Peyer's patch (tissue), 4 donors: Measurements from ENCODE around the gene CHD1L. TPM values are rescaled to one million over a fixed set of nuclear protein-coding genes. Genes with fewer than 3 reads are reported as not detected.

Experiments
- DNase-seq, 3 donors: peaks; one replicate each; pipeline ENCODE4 v3.0.0-alpha.2; 2017 to 2019
- H3K27ac ChIP-seq, 4 donors: fragments of 200-600 bp; sonication (generic); one replicate each; pipeline ENCODE4 v1.5.1; 2016 to 2019
- H3K27me3 ChIP-seq, 2 donors: fragments of 200-600 bp; sonication (generic); one replicate each; pipeline ENCODE4 v1.5.1; 2019
- H3K36me3 ChIP-seq, 3 donors: fragments of 200-600 bp; sonication (generic); one replicate each; pipeline ENCODE4 v1.5.1; 2016 to 2019
- H3K4me1 ChIP-seq, 4 donors: fragments of 200-600 bp; sonication (generic); one replicate each; pipeline ENCODE4 v1.5.1; 2016 to 2019
- H3K4me3 ChIP-seq, 4 donors: fragments of 200-600 bp; sonication (generic); 1 replicate in 3 of 4; 2 replicates in 1 of 4; pipeline ENCODE4 v1.5.1; 2016 to 2019; ENCODE audit warnings: mild to moderate bottlenecking in 1 of 4
- H3K9me3 ChIP-seq, 4 donors: fragments of 200-600 bp; sonication (generic); one replicate each; pipeline ENCODE4 v1.5.1; 2016 to 2019; ENCODE audit warnings: mild to moderate bottlenecking in 1 of 4
- CTCF ChIP-seq, 6 experiments: fragments of 450-650 bp in 4 of 6; fragments of 200-600 bp in 2 of 6; sonication (generic) in 1 of 6; IDR thresholded peaks; one replicate each; pipeline ENCODE4 v1.5.1; 2017 to 2019; ENCODE audit warnings: antibody characterized with exemption in 6 of 6, mild to moderate bottlenecking in 3 of 6, moderate library complexity in 1 of 6
- POLR2A ChIP-seq, 2 donors: fragments of 450-650 bp; IDR thresholded peaks; one replicate each; pipeline ENCODE4 v1.5.1; 2017; ENCODE audit warnings: antibody characterized with exemption in 2 of 2, mild to moderate bottlenecking in 2 of 2, moderate library complexity in 2 of 2
- total RNA-seq, 4 donors: library from RNA; depleted of rRNA; stranded (reverse); fragments of >200 nt; gene quantifications; one replicate each; pipeline ENCODE4 v1.1.0, GENCODE V29; 2016

CHD1L gene
- total RNA-seq, 4 donors from 2014 or later, result 25.8 to 71.0 (median 38.3) TPM

GRCh38 chr1:147207192-147207591, 35.3 kb upstream of the CHD1L start:
- H3K9me3 ChIP-seq, result no peaks in the 10 kb centered on the region
- H3K36me3 ChIP-seq, result peaks cover 0 to 28% (median 0%) of the 10 kb centered on the region in 3 donors
- H3K4me1 ChIP-seq, result peaks cover 0 to 7% (median 0%) of the 10 kb centered on the region in 4 donors
- TF ChIP-seq POLR2A (IDR thresholded peaks at IDR 0.05) (no peak), CTCF (IDR thresholded peaks at IDR 0.05) (no peak)
- no peaks in the 10 kb centered on the region for H3K27me3 ChIP-seq
- no peak for DNase-seq
- no peak overlapping the region for H3K4me3 ChIP-seq
- H3K27ac ChIP-seq, result no peak overlapping the region

GRCh38 chr1:147208619-147209018, 33.9 kb upstream of the CHD1L start:
- peaks cover 0 to 17% (median 0%) of the 10 kb centered on the region in 4 donors for H3K4me1 ChIP-seq
- no peak overlapping the region for H3K4me3 ChIP-seq
- DNase-seq, result no peak
- TF ChIP-seq CTCF (IDR thresholded peaks at IDR 0.05) (no peak), POLR2A (IDR thresholded peaks at IDR 0.05) (no peak)
- no peaks in the 10 kb centered on the region for H3K9me3 ChIP-seq
- H3K27me3 ChIP-seq, result no peaks in the 10 kb centered on the region
- H3K36me3 ChIP-seq, result peaks cover 0 to 39% (median 0%) of the 10 kb centered on the region in 3 donors
- no peak overlapping the region for H3K27ac ChIP-seq

GRCh38 chr1:147209825-147210821, 32.4 kb upstream of the CHD1L start:
- H3K9me3 ChIP-seq, result no peaks in the 10 kb centered on the region
- H3K4me3 ChIP-seq, result no peak overlapping the region
- peaks cover 0 to 31% (median 0%) of the 10 kb centered on the region in 4 donors for H3K4me1 ChIP-seq
- H3K36me3 ChIP-seq, result peaks cover 0 to 26% (median 0%) of the 10 kb centered on the region in 3 donors
- TF ChIP-seq POLR2A (IDR thresholded peaks at IDR 0.05), result no peak
- no peak for TF ChIP-seq CTCF (IDR thresholded peaks at IDR 0.05)
- H3K27ac ChIP-seq, result peak overlapping the region in 2 of 4 donors; percentile 46 to 52
- no peak for DNase-seq
- H3K27me3 ChIP-seq, result no peaks in the 10 kb centered on the region

GRCh38 chr1:147210987-147211386, 31.5 kb upstream of the CHD1L start:
- TF ChIP-seq CTCF (IDR thresholded peaks at IDR 0.05) (no peak), POLR2A (IDR thresholded peaks at IDR 0.05) (no peak)
- no peaks in the 10 kb centered on the region for H3K27me3 ChIP-seq
- no peaks in the 10 kb centered on the region for H3K9me3 ChIP-seq
- peaks cover 0 to 37% (median 0%) of the 10 kb centered on the region in 4 donors for H3K4me1 ChIP-seq
- peaks cover 0 to 22% (median 0%) of the 10 kb centered on the region in 3 donors for H3K36me3 ChIP-seq
- no peak for DNase-seq
- no peak overlapping the region for H3K4me3 ChIP-seq
- no peak overlapping the region for H3K27ac ChIP-seq

GRCh38 chr1:147211577-147211976, 30.9 kb upstream of the CHD1L start:
- no peaks in the 10 kb centered on the region for H3K27me3 ChIP-seq
- peaks cover 0 to 37% (median 0%) of the 10 kb centered on the region in 4 donors for H3K4me1 ChIP-seq
- TF ChIP-seq POLR2A (IDR thresholded peaks at IDR 0.05), result no peak
- TF ChIP-seq CTCF (IDR thresholded peaks at IDR 0.05), result no peak
- H3K36me3 ChIP-seq, result peaks cover 0 to 22% (median 0%) of the 10 kb centered on the region in 3 donors
- DNase-seq, result no peak
- no peaks in the 10 kb centered on the region for H3K9me3 ChIP-seq
- H3K4me3 ChIP-seq, result no peak overlapping the region
- H3K27ac ChIP-seq, result no peak overlapping the region
